GM21360 (cell line): ENCODE results near the gene LRSAM1.

Source experiments
- ATAC-seq: cut with Tn5 transposase; IDR thresholded peaks from one replicate; pipeline ENCODE4 v1.9.1; 2021; ENCODE audit warnings: mild to moderate bottlenecking, moderate library complexity; ENCODE audit not compliant: unreplicated experiment

Gene LRSAM1

DNA sequence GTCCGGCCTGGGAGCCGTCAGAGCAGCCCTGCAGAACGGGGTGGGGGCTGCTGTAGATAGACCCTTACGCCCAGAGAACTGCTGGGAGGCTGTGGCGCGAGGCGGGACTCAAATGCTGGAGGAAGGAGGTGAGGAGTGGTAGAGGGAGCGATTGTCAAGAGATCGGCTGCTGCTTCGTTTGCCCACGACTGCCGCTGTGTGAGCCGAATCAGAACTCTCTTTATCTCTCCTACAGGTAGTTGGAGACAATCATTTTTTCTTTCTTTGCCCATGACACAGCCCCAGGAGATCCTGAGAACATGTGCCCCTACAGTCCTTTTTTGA lies 26.7 kb upstream of the LRSAM1 start:
- ATAC-seq: no peak

DNA sequence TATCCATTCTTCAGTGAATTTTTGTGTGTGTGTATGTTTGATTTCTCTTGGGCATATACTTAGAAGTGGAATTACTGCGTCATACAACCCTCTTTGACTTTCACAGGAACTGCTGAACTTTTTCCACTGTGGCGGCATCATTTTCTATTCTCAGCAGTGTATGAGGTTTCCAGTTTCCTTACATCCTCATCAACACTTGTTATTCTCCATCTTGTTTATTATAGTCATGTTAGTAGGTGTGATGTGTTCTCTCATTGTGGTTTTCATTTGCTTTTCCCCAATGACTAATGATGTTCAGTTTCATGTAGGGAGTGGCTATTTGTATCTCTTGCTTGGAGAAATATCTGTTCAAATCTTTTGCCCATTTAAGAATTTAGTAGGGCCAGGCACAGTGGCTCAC lies 24.6 kb upstream of the LRSAM1 start:
- ATAC-seq: no peak

DNA sequence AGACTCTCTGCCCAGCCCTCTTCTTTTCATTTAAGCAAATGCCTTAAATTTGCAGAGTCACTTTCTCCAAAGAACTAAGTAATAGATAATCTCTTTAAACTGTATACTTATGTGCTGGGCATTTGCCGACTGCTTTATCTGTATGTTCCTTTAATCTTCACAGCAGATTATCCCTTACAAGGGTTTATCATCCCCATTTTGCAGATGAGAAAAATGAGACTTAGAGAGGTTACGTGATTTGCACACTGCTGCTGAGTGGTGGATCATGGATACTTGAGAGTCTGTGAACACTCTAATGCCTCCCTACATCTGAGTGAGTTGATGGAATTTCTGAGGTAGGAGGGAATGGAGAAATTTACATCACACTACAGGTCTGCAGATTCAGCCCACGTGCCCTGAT lies 23.0 kb upstream of the LRSAM1 start:
- no peak for ATAC-seq

- no peak for ATAC-seq
These were observed 20.9 kb upstream of the LRSAM1 start for GRCh38 chr9:127430415-127430814.

- no peak for ATAC-seq
These were observed 13.6 kb upstream of the LRSAM1 start for GRCh38 chr9:127437497-127438264.

DNA sequence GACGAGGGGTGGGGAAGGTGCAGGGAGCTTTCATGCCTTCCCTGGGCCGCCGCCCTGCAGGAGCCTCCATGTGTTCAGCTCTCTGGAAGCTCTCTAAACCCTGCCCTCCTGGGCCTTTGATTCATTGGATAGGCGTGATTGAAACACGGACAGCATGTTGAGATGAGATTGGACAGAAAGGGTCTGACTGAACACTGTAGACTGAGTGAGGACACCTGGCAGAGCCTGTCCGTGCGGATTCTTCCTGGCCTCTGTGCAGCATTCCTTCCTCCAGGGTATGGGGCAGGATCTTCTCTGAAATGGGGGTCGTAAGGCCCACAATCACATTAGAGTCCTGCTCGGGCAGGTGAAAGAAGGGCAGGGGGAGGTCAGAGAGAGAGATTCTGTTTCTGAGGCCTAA lies 12.9 kb upstream of the LRSAM1 start:
- ATAC-seq: no peak

GRCh38 chr9:127444283-127444920 lies 6.9 kb upstream of the LRSAM1 start:
- no peak for ATAC-seq

GRCh38 chr9:127444921-127445850 lies 6.1 kb upstream of the LRSAM1 start:
- no peak for ATAC-seq

DNA sequence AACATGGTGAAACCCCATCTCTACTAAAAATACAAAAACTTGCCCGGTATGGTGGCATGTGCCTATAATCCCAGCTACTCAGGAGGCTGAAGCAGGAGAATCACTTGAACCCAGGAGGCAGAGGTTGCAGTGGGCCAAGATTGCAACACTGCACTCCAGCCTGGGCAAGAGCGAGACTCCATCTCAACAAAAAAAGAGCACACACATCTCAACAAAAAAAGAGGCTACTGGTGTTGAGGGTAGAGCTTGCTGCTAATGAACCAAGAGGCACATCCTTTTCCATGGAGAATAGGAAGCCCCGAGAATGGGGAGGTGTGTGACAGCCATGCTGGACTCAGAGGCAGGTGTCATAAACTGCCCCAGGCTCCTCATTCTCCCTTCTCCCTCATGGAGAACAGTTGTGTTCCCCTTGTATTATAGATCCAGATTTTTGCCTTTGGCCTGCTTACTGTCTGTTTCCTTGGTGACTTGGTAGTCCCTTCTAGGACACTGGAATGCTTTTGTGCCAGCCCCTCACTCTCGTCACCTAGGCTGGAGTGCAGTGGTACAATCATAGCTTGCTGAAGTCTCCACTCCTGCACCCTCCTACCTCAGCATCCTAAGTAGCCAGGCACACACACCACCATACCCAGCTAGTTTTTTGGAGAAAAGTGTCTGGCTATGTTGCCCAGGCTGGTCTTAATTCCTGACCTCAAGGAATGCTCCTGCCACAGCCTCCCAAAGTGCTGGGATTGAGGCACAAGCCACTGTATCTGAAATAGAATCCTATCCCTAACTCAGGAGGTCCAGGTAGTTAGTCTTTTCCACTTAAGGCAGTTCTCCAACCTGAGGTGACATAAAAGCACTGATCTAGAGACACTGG lies 5.2 kb upstream of the LRSAM1 start:
- no peak for ATAC-seq

DNA sequence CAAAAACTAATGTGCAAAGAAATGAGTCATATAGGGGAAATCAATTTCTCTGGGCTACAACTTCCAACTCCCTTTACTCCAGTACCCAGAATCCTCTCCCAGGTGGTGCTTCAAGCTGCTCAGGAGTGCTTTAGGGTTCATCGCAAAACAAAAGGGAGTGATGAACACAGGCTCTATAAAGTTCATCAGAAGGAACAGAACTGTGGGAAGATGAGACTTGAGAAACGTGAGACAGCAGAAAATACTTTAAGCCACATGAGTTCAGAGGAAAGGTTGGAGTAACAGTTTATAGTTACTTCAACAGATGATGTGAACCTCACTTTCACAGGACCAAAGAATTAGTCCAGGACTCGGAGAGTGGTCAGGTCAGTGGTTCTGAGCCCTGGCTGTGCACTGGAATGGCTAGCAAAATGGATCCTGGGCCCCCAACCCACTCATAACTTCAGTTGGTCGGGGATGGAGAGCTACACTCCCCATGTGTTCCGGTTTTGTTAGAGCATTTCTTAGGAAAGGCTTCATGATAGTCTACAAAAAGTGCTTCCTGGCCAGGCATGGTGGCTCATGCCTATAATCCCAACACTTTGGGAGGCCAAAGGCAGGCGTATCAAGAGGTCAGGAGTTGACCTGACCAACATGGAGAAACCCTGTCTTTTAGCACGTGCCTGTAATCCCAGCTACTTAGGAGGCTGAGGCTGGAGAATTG lies 4.4 kb upstream of the LRSAM1 start:
- no peak for ATAC-seq

- ATAC-seq: no peak
These were observed 3.7 kb upstream of the LRSAM1 start for GRCh38 chr9:127447416-127448111.

DNA sequence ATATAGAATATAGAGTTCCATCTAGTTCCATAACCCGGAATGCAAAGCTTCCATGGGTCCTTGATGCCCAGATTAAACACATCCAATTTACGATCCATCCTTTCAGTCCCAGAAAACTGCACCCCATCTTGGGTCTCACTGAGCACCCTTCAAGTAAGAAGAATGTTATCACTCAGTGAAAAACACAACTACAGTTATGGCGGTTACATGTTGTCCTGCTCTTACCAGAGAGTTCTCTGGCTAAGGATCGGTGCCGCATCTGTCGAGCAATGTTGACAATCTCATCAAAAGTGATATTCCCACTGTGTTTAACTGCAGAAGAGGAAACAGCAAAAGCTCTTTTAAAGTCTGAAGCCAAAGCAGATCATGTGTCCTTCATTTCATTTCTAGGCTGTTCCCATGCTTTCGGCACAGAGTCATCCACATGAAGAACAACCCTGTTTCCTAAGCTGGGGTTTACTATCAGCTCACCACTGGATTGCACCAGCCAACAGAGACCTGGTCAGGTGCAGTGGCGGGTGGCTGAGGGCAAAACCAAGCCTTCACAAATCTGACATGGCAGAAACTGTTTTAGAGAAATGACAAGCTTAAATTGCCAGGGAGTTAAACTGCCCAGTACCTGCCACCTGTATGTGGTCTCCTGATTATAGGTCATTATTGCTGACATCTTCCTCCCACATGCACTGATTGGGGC lies 3.1 kb upstream of the LRSAM1 start:
- ATAC-seq: no peak

- ATAC-seq: no peak
These were observed 1.9 kb upstream of the LRSAM1 start for GRCh38 chr9:127449332-127449966.

DNA sequence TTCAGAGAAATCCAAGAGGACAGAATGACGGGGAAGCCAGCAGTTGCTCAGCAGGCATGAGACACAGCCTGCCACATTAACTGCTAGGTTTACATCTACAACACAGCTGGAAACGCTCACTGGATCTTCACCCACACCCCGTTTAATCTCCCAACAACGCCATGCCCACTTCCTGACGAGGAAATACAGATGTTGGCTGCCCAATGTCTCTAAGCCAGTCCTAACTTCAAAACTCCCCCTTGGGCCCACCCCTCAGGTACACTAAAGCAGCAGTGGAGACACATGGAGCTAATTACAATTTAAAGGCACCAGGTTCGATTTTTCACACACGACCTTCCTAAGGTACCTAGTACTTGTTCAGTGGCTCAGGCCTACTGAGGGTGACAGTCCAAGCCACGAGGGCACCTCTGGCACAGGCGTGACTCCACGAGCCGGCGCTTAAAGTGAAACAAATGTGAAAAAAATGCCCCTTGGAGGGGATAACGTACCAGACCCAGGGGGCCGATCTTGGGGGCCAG lies 1.0 kb upstream of the LRSAM1 start:
- no peak for ATAC-seq

GRCh38 chr9:127451608-127451857 lies 223 bp downstream of the LRSAM1 start:
- ATAC-seq: no peak

- ATAC-seq: peak; percentile 10
These were observed 747 bp downstream of the LRSAM1 start for GRCh38 chr9:127451858-127452656.

- ATAC-seq: no peak
These were observed 1.4 kb downstream of the LRSAM1 start for GRCh38 chr9:127452691-127453090.
